Lower leg skin (tissue), 3 donors: Measurements from ENCODE around the gene MAPK8IP3.

Experiments
- POLR2A ChIP-seq, 2 donors: fragments of 450-650 bp; IDR thresholded peaks; one replicate each; pipeline ENCODE4 v1.6.1; 2016 to 2017; ENCODE audit warnings: antibody characterized with exemption in 2 of 2, mild to moderate bottlenecking in 1 of 2, moderate library complexity in 1 of 2
- TF ChIP-seq, protein P1 (sequence below), 3 donors: fragments of 450-650 bp; IDR thresholded peaks; one replicate each; pipeline ENCODE4 v1.5.1; 2016; ENCODE audit warnings: antibody characterized with exemption in 3 of 3, mild to moderate bottlenecking in 3 of 3, moderate library complexity in 2 of 3

DNA sequence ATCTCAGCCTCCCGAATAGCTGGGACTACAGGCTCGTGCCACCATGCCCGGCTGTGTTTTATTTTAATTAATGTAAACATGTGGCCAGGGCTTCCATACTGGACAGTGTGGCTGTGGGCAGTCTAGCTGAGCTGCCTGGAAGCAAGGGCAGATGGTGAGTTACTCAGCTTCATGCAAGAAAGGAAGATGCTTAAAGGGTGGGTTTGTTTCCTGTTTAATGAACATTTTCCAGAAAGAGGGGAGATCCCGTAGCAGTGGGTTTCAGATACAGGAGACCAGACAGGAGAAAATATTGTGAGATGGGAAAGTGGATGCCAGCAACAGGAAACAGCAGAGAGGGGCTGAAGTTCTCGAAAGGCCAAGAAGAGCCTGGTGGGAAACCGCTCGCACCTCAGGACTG lies 7.3 kb downstream of the MAPK8IP3 start:
- TF ChIP-seq, protein P1, sequence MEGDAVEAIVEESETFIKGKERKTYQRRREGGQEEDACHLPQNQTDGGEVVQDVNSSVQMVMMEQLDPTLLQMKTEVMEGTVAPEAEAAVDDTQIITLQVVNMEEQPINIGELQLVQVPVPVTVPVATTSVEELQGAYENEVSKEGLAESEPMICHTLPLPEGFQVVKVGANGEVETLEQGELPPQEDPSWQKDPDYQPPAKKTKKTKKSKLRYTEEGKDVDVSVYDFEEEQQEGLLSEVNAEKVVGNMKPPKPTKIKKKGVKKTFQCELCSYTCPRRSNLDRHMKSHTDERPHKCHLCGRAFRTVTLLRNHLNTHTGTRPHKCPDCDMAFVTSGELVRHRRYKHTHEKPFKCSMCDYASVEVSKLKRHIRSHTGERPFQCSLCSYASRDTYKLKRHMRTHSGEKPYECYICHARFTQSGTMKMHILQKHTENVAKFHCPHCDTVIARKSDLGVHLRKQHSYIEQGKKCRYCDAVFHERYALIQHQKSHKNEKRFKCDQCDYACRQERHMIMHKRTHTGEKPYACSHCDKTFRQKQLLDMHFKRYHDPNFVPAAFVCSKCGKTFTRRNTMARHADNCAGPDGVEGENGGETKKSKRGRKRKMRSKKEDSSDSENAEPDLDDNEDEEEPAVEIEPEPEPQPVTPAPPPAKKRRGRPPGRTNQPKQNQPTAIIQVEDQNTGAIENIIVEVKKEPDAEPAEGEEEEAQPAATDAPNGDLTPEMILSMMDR (IDR thresholded peaks at IDR 0.05), result no peak
- TF ChIP-seq POLR2A (IDR thresholded peaks at IDR 0.05), result no peak
